GM10266 (cell line): ENCODE measurements around the gene SAXO2.
"Not testable (repeated sequence)": the region's sequence is repeated elsewhere in the genome, so short reads cannot be mapped to it uniquely, and the experiment has no call there.

Source experiments
- DNase-seq: peaks from one replicate; pipeline ENCODE4 v3.0.0; 2012; ENCODE audit errors: extremely low spot score

Gene SAXO2

DNA sequence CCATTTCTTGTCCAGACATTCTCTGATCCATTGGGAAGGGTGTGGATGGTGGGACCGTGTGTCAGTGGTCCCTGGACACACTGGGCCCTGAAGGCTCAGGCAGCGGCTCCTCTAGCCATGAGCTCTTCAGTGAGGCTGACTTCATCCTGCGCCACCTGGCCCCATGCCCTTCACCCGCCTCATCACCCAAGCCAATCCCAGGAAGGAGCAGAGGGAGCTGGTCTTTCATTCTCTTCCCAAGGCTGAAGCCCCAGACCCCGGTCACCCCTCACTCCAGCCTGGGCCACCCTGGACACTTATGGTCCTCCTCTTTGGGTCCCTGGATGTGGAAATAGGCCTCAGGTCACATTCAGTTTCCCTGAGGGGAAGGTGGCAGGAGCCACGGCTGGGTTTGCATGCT lies 62.2 kb downstream of the SAXO2 start:
- not testable (repeated sequence) for DNase-seq

DNA sequence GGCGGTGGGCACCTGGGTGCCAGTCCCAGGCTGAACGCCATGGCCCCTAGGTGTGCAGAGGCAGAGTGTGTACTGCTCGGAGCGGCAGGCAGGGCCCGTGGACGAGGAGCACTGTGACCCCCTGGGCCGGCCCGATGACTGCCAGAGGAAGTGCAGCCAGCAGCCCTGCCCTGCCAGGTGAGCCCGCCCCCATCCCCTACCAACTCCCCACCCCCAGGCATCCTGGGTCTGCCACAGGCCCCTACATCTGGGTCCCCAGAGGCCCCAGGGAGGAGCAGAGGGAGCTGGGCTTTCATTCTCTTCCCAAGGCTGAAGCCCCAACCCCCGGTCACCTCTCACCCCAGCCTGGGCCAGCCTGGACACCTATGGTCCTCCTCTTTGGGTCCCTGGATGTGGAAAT lies 63.0 kb downstream of the SAXO2 start:
- not testable (repeated sequence) for DNase-seq

DNA sequence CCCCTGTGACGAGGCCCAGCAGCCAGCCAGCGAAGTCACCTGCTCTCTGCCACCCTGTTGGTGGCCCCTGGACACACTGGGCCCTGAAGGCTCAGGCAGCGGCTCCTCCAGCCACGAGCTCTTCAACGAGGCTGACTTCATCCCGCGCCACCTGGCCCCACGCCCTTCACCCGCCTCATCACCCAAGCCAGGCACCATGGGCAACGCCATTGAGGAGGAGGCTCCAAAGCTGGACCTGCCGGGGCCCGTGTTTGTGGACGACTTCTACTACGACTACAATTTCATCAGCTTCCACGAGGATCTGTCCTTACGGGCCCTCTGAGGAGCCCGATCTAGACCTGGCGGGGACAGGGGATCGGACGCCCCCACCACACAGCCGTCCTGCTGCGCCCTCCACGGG lies 64.3 kb downstream of the SAXO2 start:
- not testable (repeated sequence) for DNase-seq

DNA sequence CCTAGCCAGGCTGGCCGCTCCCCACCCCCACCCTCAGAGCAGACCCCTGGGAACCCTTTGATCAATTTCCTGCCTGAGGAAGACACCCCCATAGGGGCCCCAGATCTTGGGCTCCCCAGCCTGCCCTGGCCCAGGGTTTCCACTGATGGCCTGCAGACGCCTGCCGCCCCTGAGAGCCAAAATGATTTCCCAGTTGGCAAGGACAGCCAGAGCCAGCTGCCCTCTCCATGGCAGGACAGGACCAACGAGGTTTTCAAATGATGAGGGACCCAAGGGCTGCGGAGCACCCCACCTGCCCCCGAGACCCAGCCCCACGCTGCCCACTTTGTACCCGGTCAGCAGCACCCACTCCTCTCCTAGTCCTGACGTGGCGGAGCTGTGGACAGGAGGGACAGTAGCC lies 64.8 kb downstream of the SAXO2 start:
- DNase-seq, result not testable (repeated sequence)

DNA sequence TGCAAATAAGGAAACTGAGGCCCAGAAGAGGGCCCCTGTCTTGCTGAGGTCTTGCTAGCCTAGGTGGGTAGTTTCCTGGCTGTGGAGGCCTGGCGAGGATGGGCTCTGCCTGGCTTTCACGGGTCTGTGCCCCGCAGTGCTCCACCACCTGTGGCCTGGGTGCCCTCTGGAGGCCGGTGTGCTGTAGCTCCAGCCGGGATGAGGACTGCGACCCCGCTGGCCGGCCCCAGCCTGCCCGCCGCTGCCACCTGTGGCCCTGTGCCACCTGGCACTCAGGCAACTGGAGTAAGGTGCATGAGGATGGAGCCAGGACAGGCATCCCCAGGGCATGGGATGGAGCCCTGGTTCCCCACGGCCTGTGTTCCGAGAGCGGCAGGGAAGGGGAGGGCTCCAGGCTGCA lies 66.4 kb downstream of the SAXO2 start:
- DNase-seq, result not testable (repeated sequence)

DNA sequence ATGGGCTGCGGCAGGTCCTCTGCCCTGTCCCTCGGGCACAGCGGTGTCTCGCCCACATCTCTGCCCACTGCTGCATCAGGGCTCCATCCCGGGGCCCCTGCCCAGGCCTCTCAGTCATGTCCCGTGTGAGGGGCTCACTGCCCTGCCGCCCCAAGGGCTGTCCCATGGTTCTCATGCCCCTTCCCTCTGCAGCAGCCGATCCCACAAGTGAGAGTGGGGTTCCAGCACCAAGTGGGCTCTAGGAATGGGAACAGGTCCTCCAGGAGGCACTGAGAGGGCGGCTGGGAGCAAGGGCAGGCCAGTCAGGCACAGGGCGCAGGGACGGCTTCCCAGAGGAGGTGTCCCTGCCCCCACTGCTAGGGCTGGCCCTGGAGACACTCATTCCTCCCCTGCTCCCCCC lies 68.3 kb downstream of the SAXO2 start:
- not testable (repeated sequence) for DNase-seq

DNA sequence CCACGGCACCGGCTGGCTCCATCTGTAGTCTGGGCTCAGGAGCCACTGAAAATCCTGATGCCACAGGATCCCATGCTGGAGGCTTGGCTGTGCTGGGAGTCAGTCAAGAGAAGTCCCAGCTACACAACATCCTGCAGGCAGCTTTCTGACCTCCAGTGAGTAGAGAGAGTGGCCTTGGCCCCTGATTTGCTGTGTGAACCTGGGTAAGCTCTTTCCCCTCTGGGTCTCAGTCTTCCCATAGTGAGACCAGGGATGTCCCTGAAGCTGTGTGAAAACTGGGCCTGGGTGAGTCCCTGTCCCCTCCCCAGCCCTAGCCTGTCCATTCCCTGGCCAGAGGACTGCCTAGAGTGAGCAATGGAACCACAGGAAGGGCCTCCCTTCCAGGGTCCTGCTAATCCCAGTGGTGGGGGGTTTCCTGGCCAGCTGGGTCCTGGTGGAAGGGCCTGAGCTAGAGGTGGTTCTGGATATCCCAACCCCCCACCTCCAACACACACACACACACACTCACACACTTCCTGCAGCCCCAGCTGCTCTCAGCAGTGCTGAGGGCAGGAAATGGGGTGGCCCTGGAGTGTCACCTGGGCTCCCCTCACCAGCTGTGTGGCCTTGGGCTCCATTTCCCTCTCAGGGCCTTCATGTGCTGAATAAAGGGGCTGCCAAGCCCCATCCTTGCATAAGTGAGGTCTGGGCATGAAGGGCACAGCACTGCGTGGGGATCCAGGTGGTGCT lies 69.1 kb downstream of the SAXO2 start:
- not testable (repeated sequence) for DNase-seq

DNA sequence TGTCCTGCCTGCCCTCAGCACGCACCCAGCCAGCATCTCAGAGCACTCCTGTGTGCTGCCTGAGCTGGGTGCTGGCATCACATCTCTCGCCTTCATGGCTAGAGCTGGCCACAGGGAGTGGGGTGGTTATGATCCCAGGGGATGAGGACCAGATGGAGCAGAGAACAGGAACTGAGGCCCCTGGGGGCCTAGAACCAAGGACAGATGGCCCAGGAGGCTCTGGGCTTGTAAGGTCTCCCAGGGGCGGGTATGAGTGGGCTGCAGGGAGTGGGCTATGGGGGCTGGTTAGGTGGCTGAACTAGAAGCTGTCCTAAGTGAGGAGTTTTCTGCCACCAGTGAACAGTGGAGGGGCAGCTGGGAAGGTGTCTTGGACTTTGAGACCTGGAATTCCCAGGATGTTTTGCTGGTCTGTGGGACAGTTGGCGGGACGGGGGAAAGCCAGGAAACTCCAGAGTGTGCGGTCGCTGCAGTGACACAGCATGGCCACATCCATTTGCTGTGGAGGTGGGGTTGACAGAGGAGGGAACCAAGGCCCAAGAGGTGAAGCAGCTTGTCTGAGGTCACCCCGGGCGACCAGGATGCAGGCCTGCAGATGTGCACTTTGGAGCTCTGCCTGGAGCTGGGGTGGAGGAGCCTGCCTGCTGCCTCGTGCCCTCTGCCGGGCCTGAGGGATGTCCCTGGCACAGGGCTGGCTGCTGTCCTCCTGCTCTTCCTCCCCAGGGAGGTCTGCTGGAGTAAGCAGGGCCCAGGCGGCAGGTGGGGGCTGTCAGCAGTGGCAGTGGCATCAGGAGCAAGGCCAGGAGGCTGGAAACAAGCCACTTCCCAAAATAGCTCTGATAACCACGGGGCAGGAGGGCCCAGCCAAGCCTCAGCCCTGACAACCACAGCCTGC lies 70.3 kb downstream of the SAXO2 start:
- not testable (repeated sequence) for DNase-seq

DNA sequence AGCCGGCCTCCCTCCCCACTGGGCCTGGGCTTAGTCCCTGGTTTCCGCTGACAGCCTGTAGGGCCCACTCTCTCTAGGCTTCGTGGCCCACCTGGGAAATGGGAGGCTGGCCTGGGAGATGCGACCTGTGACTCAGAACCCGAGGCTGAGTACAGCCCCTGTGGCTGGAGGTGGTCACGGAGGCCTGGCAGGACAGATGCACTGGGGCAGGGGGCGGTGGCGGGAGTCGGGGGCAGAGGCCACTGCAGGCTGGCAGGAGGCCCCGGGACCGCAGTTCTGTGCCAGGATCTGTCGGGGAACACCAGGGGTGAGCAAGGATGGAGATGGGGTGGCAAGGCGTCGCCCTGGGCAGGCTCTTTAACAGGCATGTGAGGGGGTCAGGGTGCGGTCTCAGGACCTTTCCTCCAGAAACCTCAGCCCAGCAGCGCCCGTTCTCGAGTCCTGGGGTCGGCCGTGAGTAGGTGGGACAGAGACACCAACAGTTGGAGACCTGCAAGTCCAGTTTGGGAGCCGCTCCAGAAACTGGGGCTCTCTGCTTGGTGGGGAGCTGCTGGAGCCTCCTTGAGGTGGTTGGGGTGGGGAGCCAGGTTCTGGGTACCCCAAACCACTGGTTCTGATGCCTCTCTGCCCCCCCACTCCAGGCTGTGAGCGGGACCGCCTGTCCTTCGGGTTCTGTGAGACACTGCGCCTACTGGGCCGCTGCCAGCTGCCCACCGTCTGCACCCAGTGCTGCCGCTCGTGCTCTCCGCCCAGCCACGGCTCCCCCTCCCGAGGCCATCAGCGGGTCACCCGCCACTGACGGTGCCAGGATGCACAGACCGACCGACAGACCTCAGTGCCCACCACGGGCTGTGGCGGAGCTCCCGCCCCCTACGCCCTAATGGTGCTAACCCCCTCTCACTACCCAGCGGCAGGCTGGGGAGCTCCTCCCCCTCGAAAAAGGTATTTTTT lies 71.3 kb downstream of the SAXO2 start:
- DNase-seq, result not testable (repeated sequence)
